ENCODE data around the gene HRH3.

HRH3 gene

GRCh38 chr20:62219992-62220665 lies at the start of gene HRH3:
HRH3 (minus strand) TSS chr20:62220278; CDS start chr20:62219970, 308 bp downstream.
- peak; percentile 89 for DNase-seq (ENCODE audit: low spot score)

DNA sequence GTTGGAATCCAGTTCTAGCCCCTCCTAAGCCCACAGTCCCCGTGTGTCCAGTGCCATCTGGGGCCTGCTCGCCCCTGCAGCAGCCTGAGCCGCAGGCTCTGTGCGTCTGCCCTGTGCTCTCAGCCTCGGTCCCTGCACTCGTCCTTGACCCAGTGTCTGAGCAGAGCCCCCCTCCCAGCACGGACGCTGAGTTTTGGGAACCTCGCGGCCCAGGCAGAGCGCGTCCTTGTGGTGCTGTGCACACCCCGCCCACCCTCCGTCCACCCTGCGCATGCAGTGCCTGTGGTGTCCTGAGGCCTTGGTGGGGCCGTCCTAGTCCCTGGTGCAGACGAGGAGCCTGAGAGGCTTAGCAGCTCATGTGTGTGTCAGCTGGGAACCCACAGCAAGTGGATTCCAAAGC lies 49.8 kb upstream of the HRH3 start:
- no peak for DNase-seq (ENCODE audit: low spot score)

DNA sequence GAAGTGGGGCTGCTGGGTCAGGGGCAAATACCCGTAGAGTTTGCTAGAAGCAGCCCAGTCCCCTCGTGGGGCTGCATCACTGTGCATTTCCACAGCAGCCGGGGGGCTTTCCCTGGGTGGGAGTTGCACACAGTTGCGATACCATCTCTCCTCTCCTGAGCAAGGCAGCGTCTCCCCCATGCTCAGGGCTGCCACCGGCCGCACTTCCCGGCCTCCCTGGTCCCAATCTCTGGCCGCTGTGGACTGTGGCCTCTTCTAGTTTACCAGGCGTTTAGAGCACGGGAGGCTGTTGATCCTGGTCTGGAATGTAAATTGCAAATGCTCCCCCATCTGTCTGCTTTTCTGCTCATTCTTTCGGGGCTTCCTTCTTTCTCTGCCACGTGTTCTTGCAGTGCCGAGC lies 49.3 kb upstream of the HRH3 start:
- DNase-seq (ENCODE audit: low spot score), result no peak

DNA sequence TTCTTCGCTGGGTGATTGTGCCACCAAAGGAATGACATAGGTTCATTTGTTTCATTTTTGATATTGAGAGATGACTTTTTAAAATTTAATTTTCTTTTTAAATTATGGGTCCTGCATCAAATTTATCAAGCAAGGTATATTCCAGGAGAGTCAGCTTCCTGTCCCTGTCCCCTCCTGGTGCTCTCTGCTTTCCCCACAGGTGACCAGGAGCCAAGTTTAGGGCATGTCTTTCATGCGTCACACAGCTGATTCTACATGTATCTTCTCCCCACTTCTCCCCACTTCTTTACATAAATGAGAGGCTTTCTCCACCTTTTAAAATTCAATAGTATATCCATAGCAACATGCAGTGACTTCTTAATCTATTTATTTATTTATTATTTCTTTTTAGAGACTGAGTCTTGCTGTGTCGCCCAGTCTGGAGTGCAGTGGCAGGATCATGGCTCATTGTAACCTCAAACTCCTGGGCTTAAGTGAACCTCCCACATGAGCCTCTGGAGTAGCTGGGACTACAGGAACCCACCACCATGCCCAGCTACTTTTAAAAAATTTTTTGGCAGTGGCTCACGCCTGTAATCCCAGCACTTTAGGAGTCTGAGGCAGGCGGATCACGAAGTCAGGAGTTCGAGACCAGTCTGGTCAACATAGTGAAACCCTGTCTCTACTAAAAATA lies 48.3 kb upstream of the HRH3 start:
- no peak for DNase-seq (ENCODE audit: low spot score)

DNA sequence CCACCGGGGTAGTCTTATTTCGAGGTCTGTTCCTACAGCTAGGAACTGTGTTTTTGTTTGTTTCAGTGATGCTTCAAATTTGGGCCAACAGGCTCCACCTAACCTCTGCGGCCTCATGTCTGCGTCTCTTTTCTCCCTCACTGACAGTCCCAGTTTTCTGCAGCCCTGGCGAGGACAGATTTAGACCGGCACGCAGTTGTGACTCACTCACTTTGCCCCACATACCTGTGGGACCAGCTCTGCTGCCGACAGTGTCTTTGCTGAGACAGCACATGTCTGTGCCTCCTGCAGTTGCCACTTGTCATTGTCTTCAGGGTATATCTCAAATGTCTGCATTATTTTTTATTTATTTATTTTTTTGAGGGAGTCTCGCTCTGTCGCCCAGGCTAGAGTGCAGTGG lies 47.5 kb upstream of the HRH3 start:
- no peak for DNase-seq (ENCODE audit: low spot score)

DNA sequence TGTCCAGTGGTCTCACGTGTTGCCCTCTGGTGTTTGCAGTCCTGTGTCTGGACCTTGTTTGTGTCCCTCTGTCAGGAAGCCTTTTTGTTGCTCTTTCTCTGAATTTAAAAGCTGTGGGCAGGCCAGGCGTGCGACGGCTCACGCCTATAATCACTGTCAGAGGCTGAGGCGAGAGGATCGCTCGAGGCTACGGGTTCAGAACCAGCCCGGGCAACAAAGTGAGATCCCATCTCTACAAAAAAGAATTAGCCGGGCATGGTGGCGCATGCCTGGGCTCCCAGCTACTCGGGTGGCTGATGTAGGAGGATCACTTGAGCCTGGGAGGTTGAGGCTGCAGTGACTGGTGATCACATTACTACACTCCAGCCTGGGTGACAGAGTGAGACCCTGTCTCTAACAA lies 46.8 kb upstream of the HRH3 start:
- no peak for DNase-seq (ENCODE audit: low spot score)

DNA sequence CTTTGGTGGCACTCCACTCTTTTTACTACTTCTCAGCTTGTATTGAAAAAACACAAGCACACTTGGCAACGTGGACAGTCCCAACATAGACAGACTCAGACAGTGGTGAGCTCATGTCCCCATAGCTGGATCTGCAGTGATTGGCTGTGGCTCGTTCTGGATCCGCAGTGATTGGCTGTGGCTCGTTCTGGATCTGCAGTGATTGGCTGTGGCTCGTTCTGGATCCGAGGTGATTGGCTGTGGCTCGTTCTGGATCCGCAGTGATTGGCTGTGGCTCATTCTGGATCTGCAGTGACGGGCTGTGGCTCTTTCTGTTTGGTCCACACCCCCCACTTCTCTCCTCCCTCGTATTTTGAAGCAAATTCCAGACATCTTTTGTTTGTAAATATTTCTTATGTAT lies 46.3 kb upstream of the HRH3 start:
- no peak for DNase-seq (ENCODE audit: low spot score)

DNA sequence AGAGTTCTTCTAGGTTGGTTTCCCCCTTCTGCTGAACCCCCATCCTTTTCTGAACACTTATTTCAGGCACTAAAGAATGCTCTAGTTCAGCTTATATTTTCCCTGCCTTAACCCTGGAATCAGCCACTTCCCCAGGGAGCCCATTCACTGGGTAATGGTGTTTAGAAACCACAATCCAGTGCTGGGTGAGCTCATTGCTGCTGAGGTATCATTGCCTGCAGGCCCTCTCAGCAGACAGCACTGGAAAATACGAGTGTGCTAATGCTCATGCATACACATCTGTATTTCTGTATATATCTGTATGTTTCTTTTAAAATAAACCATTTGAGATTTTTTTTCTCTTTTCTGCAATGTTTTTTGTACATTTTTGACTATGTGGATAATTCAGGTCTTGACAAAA lies 45.3 kb upstream of the HRH3 start:
- no peak for DNase-seq (ENCODE audit: low spot score)

GRCh38 chr20:62263396-62263795 lies 43.3 kb upstream of the HRH3 start:
- no peak for DNase-seq (ENCODE audit: low spot score)

DNA sequence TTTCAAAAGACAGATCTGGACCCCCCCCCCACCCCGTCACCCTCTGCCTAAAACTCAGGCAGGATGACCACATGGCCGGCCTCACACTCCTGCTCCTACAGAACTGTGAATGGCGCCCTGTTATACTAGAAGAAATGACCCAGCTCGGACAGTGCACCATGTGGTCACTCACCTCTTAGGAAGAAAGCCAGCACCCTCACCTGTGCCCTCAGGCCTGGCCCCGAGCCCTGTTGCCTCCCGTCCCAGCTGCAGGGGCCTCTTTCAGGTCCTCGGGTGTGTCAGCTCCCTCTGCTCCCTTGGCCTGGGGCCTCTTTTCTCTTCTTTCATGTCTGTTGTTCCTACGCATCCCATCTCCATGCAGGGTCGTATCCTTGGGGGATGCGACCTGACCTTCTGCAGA lies 42.0 kb upstream of the HRH3 start:
- DNase-seq (ENCODE audit: low spot score), result no peak

DNA sequence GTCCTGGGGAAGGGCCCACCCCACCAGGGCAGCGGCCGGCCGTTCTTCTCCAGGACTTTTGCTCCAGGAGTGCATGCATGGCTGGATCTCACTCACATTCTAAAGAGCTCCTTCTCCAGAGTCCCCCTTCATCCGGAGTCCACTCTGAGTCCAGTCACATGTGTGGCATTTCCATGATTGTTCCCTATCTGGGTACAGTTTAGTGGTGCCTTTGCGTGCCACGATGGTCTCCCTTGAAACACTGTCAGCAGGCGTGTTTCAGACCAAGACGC lies 39.2 kb upstream of the HRH3 start:
- DNase-seq (ENCODE audit: low spot score), result no peak

- DNase-seq (ENCODE audit: low spot score), result peak; percentile 94
Measured at GRCh38 chr20:62258499-62259293, 38.6 kb upstream of the HRH3 start.

GRCh38 chr20:62255976-62256375 lies 35.9 kb upstream of the HRH3 start:
- no peak for DNase-seq (ENCODE audit: low spot score)

- DNase-seq (ENCODE audit: low spot score), result no peak
Measured at GRCh38 chr20:62254021-62254724, 34.1 kb upstream of the HRH3 start.

DNA sequence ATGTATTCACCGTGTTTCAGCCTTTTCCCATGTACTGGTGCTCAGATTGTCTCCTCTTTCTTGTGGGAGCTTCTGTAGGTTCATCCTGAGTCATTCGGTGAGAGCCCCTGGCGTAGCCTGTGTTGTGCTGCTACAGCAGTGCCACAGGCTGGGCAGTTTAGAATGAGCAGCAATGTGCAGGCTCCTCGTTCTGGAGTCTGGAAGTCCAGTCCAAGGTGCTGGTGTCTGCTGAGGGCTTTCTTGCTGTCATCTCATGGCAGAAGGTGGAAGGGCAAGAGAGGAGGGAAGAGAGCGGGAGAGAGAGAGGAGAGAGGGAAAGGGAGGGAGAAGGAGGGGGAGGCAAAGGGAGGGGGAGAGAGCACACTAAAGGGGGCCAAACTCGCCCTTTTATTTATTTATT lies 33.3 kb upstream of the HRH3 start:
- DNase-seq (ENCODE audit: low spot score), result no peak

- no peak for DNase-seq (ENCODE audit: low spot score)
Measured at GRCh38 chr20:62252342-62252966, 32.4 kb upstream of the HRH3 start.

DNA sequence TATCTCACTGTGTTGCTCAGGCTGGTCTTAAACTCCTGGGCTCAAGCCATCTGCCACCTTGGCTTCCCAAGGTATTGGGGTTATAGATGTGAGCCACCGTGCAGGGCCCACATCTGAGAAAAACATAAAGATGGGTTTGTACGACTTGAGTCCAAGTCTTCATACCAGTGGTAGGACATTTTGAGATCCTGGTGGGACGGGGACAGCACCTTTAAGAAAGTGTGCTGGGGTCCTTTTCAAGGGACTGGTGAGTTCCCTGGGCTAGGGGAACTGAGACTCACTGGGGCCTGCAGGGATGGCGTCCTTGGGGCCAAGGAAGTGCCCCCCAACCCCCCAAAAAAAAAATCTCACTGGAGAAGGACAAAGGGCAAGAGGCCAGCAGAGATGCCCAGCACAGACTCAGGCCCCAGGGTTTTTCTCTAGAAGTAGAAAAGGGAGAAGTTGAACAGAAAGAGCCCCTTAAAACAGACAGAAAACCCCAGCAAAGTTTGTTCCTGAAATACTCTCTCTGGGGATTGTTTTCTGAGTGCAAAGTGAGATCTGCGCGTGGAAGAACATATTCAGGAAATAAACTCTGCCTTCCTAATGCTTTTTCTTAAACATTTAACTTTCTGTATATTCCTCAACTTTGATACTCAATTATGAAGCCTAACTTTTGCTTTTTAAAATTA lies 28.9 kb upstream of the HRH3 start:
- no peak for DNase-seq (ENCODE audit: low spot score)

DNA sequence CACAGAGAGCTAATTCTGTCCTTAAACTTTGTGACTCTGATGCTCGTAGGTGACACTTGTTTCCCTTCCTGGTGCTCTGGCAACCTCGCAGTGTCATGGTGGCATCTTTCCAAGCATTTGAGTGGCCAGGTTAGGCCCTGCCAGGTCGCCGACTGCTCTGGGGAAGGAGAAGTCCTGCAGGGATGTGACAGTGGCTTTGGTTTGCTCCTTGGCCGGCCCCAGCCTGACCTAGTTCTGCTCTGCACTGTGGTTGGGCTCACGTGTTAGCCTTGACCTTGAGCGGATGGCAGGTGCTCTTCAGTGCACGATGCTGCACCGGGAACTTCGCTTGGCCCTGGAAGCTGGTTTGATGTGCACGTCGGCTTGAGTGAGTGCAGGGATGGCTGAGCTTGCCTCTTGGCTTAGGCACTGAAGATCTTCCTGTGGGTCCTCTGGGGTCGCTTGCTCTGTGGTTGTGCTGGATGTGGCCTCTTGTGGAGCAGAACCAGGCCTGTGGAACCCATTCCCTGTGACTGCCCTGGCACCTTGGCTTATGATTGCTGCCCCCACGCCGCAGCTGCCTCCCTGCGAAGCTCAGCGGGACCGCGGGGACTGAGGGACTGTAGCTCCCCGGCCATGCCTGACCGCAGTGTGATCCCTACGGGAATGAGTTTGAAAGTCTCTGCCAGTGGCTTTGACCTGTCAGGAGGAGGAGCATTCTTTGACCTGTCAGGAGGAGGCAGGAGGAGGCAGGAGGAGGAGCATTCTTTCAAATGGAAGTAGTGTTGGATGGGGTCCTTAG lies 27.0 kb upstream of the HRH3 start:
- DNase-seq (ENCODE audit: low spot score), result no peak

- no peak for DNase-seq (ENCODE audit: low spot score)
Measured at GRCh38 chr20:62246431-62246830, 26.4 kb upstream of the HRH3 start.

DNA sequence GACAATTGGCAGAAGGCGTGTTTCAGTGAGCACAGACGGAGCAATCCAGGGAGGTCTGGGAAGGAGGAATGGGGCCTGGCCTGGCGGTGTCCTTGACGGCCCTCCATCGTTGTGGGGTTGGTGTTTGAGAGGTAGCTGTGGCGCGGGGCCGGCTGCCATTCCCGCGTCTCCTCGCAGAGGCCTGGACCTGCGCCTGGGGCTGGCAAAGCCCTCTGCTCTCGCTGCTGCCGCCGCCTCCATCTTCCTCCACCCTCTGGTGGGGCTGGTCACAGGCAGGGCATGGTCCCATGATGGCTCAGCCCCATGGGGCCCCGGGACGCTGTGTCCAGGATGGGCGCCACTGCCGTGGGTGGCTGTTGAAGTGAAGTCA lies 25.8 kb upstream of the HRH3 start:
- DNase-seq (ENCODE audit: low spot score), result no peak

- DNase-seq (ENCODE audit: low spot score), result no peak
Measured at GRCh38 chr20:62244644-62245108, 24.6 kb upstream of the HRH3 start.

All from AG20443 (cell line).